Limb (tissue), 2 donors: ENCODE results near the gene RPS6KL1.
A peak's percentile ranks its signal among the peaks of the same experiment; 100 is the strongest.

Experiments
- DNase-seq, 2 donors: peaks; one replicate each; pipeline ENCODE4 v3.0.0-alpha.2; 2016; ENCODE audit errors: extremely low spot score in 2 of 2

RPS6KL1 gene

GRCh38 chr14:74952180-74952665 is 29.2 kb upstream of the RPS6KL1 start:
- no peak for DNase-seq

- no peak for DNase-seq
Measured at GRCh38 chr14:74951443-74952179, 28.6 kb upstream of the RPS6KL1 start.

DNA sequence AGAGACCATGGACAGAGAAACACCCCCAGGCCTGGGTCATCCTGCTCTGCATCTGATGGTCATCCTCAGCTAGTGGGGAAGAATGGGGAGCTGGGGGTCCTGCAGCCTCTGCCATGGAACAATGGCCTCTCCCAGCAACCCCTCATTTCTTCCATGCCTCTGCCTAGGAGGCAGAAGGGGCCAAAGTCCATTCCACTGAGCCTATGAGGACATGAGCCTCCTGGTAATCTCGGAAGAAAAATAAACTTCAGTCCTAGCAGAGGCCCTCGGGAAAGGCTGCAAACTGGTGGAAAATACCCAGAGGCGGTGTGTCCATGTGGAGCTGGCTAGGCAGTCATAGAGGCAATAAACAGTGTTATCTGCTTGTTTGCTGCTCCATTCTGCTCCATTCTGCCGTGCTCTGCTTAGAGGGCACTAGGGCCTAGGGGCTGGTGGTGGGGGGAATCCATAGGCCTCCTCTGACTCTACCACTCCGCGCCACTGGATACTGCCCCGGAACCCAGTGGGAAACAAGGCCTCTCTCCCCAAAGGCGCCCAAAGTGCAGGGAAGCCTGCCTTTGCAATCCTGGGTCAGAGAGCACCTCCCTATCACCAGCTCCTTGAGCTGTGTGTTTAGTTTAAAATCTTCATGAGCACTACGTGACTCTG is 27.9 kb upstream of the RPS6KL1 start:
- no peak for DNase-seq

- DNase-seq = no peak
Measured at GRCh38 chr14:74949859-74950573, 27.0 kb upstream of the RPS6KL1 start.

DNA sequence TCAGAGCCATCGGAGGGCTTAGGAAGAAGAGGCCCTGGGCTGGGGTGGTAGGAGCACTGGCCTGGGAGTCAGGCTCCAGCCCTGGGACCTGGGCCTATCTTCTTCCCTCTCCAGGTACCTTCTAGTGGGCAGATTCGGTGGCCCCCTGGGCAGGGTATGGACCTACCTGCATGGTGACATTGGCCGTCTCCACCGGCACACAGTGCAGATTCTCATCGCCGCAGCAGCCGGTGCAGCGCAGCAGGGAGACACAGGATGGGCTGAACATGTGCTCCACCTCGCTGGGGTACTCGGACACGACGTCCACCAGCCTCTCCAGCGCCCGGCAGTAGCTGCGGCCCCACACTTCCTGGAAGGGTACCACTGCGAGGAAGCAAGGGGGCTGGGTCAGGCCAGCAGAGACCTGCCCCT is 26.1 kb upstream of the RPS6KL1 start:
- DNase-seq = no peak

- no peak for DNase-seq
Measured at GRCh38 chr14:74948228-74949175, 25.4 kb upstream of the RPS6KL1 start.

DNA sequence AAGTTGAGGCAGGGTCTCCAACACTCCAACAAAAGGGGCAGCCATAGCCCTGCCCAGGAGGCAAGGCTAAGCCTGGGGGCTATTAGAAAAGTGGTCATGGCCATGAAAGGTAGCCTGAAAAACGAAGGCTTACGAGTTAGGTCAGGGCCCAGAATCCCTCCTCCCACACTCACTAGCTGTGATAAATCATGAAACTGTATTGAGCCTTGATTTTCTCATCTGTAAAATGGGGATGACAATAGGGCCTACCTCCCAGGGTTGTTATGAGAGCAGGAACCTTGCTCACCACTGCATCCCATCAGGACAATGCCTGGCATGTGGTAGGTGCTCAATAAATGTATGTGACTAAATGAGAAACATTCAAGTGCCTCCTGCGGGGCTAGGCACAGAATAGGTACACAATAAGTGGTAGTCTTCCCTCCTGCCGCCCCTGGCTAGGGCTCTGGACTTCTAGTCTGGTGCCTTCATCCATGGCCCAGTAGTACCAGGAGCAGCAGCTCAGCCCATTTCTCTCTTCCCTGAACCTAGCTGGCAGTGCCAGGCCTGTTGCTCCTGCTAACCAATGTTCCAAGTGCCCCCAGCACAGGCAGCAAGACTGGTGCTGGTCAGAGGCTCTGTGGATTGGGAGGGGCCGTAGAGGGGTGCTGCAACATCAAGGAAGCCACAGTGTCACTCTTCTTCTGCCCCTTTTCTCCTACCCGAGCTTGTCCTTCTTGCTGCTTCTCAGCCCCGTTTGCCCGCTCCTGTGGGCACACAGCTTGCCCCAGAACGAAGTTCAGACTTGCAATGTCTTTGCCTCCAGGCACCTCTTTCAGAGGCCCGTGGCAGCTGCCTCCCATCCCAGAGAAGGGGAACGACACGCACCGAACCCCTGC is 24.5 kb upstream of the RPS6KL1 start:
- DNase-seq = no peak

DNA sequence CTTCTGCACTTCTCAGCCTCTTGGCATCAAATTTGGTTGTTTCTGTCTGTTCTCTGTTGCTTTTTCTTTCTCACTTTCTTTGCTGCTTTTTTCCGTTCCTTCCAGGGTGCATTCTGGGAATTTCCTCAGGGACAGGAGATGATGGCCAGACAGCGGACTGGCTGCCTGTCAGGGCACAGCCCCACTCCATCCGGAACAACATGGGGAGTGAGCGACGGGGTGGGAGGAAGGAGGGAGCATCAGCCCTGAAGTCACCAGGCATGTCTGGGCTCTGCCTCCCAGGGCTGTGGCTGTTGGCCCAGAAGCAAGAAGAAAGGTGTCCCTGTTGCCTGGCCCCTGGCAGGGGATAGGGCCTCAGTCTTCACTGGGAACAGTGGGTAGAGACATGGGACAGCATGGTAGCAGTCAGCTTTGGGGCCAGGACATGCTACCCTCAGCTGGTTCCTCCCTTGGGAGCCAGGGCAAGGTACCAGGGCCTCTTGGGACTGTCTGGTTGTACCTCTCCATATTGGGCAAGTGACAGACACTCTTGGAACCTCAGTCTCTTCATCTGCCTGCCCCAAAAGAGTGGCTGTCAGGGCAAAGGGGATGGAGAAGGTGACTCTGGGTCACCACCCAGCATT is 23.7 kb upstream of the RPS6KL1 start:
- DNase-seq = no peak

DNA sequence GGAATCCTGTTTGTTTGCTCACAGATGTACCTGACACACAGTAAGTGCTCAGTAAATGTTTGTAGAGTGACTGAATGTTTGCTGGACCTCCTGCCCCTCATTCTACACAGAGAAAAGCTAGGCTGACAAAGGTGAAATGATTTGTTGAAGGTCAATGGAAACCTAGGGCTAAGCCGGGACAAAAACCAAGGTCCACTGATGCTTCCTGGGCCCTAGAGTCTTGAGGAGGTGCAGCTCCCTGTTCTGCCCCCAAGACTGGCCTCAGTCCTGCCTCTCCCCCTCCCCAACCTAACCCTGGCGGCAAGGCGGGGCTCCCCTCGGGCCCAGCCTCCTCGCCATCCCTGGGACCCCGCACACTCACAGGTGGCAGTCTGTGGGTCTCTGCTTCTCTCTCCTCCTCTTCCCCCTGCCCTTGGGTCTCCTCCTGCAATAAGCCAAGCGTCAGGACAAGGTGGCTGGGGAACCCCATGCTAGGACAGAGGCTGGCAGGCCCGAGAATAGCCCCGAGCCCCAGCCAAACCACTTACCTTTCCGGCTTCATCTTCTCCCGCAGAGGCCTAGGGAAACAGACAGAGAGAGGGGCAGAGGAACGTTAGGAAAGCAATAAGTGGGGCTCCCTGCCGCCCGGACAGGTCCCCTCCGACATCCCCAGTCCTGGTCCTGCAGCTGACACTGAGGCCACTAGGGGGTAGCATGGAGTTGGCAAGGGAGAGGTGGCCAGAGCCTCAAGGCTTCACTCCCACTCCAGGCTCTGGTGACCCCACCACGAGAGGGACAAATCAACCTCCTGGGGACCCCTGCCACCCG is 23.0 kb upstream of the RPS6KL1 start:
- DNase-seq = peak; percentile 71 to 86

- peak in 1 of 2 donors; percentile 57 for DNase-seq
Measured at GRCh38 chr14:74945261-74945851, 22.3 kb upstream of the RPS6KL1 start.

- no peak for DNase-seq
Measured at GRCh38 chr14:74942608-74943007, 19.5 kb upstream of the RPS6KL1 start.

- no peak for DNase-seq
Measured at GRCh38 chr14:74942181-74942580, 19.1 kb upstream of the RPS6KL1 start.

- no peak for DNase-seq
Measured at GRCh38 chr14:74941676-74942097, 18.6 kb upstream of the RPS6KL1 start.

- DNase-seq = no peak
Measured at GRCh38 chr14:74940956-74941565, 18.0 kb upstream of the RPS6KL1 start.

DNA sequence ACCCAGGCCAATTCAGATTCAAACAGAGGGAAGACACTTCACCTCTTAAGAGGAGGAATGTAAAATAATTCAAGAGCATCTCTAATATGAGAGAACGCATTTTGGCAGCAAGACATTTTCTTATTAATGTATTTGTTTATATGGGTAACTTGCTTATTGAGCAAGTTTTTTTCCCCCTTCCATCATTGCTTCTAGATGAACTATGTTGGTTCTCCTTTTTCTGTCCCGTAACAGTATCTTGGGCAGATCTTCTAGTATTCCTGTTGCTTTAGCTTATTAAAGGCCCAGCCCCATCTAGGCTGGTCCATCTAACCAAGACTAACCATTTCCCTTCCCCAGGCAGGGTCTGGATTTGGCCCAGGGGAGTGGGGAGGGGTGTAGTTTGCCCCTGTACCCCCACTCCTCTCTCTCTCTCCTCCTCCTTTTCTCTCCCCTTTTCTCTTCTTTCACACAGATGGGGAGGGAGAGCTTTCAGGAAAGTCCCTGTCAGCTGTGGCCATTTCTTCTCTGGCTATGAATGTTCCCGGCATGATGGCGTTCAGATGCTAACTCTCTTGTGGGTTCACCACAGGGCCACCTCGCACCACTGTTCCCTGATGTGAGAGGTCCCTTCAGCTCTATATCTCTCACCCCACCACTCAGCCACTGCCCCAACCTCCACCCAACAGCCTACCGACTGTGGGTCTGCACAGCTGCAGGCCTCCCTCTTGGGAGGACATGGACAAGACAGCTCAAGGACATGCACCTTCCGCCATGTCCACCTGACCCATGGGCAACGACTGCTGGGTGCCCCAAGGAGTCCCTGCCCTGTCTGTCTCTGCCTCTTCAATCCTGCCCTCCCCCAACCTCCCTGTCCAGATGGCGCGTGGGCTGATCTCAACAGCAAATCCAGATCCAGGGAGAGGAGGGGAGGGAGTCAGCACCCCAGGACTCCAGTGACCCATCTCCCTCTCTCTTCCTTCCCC is 15.8 kb upstream of the RPS6KL1 start:
- DNase-seq = peak in 1 of 2 donors; percentile 23

DNA sequence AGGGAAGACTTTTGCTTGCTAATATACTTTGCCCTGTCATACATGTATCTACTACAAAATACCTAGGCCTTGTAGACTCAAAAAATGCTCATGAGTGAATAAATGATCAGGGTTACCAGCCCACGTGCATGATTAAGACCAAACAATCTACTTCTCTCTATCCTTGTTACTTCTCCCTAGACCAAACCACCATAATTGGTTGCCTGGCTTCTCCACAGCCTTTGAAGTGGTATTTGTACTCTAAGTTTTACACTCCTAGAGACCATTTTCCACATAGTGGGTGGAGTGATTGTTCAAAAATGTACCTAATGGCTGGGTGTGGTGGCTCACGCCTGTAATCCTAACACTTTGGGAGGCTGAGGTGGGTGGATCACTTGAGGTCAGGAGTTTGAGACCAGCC is 14.1 kb upstream of the RPS6KL1 start:
- no peak for DNase-seq

GRCh38 chr14:74936731-74937130 is 13.7 kb upstream of the RPS6KL1 start:
- peak in 1 of 2 donors; percentile 4 for DNase-seq
